Karpas-422 (cell line): ENCODE results near the gene CTAGE8. TPM values are rescaled to one million over a fixed set of nuclear protein-coding genes. Genes with fewer than 3 reads are reported as not detected.
"Not testable (repeated sequence)": the region's sequence is repeated elsewhere in the genome, so short reads cannot be mapped to it uniquely, and the experiment has no call there.

ENCODE experiments used
- DNase-seq: peaks from one replicate; pipeline ENCODE4 v3.0.0-alpha.2; 2015
- H2AFZ ChIP-seq: fragments of 200-600 bp; sonication (generic); 2 replicates; pipeline ENCODE4 v1.6.1; 2014; ENCODE audit warnings: antibody characterized with exemption, low read length, mixed read lengths
- H3K27ac ChIP-seq: fragments of 200-600 bp; sonication (generic); 2 replicates; pipeline ENCODE4 v1.5.1; 2014; ENCODE audit warnings: mild to moderate bottlenecking, low read length, moderate library complexity
- H3K27me3 ChIP-seq: fragments of 200-600 bp; sonication (generic); 2 replicates; pipeline ENCODE4 v1.6.1; 2014; ENCODE audit warnings: low read length, mixed read lengths
- H3K36me3 ChIP-seq: fragments of 200-600 bp; sonication (generic); 2 replicates; pipeline ENCODE4 v1.6.1; 2014; ENCODE audit warnings: low read length, mixed read lengths; ENCODE audit not compliant: insufficient read depth
- H3K4me1 ChIP-seq: fragments of 200-600 bp; sonication (generic); 2 replicates; pipeline ENCODE4 v1.6.1; 2014; ENCODE audit warnings: mild to moderate bottlenecking, low read length, mixed read lengths
- H3K4me2 ChIP-seq: fragments of 200-600 bp; sonication (generic); 2 replicates; pipeline ENCODE4 v1.6.1; 2014; ENCODE audit warnings: low read length, low read depth, mild to moderate bottlenecking; ENCODE audit not compliant: poor library complexity, severe bottlenecking
- H3K4me3 ChIP-seq: fragments of 200-600 bp; sonication (generic); 2 replicates; pipeline ENCODE4 v1.5.1; 2014; ENCODE audit warnings: mild to moderate bottlenecking, antibody characterized with exemption, low read length, mixed read lengths
- H3K79me2 ChIP-seq: fragments of 200-600 bp; sonication (generic); 2 replicates; pipeline ENCODE4 v1.6.1; 2014; ENCODE audit warnings: mild to moderate bottlenecking, low read length, mixed read lengths
- H3K9ac ChIP-seq: fragments of 200-600 bp; sonication (generic); 2 replicates; pipeline ENCODE4 v1.6.0; 2014; ENCODE audit warnings: low read length
- H3K9me2 ChIP-seq: fragments of 200-600 bp; sonication (generic), shearing (Covaris generic); replicated peaks from 2 replicates; pipeline ENCODE4 v1.6.0; 2014; ENCODE audit warnings: mild to moderate bottlenecking, low read length, moderate library complexity; ENCODE audit not compliant: insufficient read depth
- H3K9me3 ChIP-seq: fragments of 300-700, 200-600 bp; sonication (generic); 2 replicates; pipeline ENCODE4 v1.6.1; 2014; ENCODE audit warnings: low read length, mixed read lengths
- H4K20me1 ChIP-seq: fragments of 200-600 bp; sonication (generic); 2 replicates; pipeline ENCODE4 v1.6.1; 2014; ENCODE audit warnings: mild to moderate bottlenecking, antibody characterized with exemption, low read length, low read depth; ENCODE audit not compliant: insufficient read depth
- total RNA-seq: library from RNA; depleted of rRNA; stranded (reverse); fragments of >200 nt; shearing (Covaris generic); gene quantifications from 2 replicates; pipeline ENCODE4 v1.2.3, GENCODE V29; 2014; ENCODE audit warnings: low replicate concordance

CTAGE8 gene
- total RNA-seq, 1 experiment from 2014 or later, result not detected

GRCh38 chr7:144245372-144245771, 23.7 kb downstream of the CTAGE8 start:
- H3K9me2 ChIP-seq, H3K79me2 ChIP-seq, H3K4me3 ChIP-seq, H3K9me3 ChIP-seq, H3K27me3 ChIP-seq, DNase-seq, H2AFZ ChIP-seq, H4K20me1 ChIP-seq, H3K27ac ChIP-seq, H3K36me3 ChIP-seq, H3K9ac ChIP-seq, H3K4me1 ChIP-seq, H3K4me2 ChIP-seq: not testable (repeated sequence)

- not testable (repeated sequence) for H3K36me3 ChIP-seq, H3K9ac ChIP-seq, H3K4me3 ChIP-seq, H3K4me2 ChIP-seq, H3K9me3 ChIP-seq, DNase-seq, H3K79me2 ChIP-seq, H3K27me3 ChIP-seq, H3K9me2 ChIP-seq, H2AFZ ChIP-seq, H3K4me1 ChIP-seq, H4K20me1 ChIP-seq, H3K27ac ChIP-seq
Observed at GRCh38 chr7:144239365-144239764, 29.7 kb downstream of the CTAGE8 start, which contains the start of gene OR2A42. OR2A42 (minus strand) TSS chr7:144239605; CDS start chr7:144232843, 6,762 bp downstream.

- not testable (repeated sequence) for H4K20me1 ChIP-seq, H3K9me2 ChIP-seq, DNase-seq, H3K9ac ChIP-seq, H3K27ac ChIP-seq, H3K79me2 ChIP-seq, H3K4me3 ChIP-seq, H3K27me3 ChIP-seq, H3K4me2 ChIP-seq, H3K9me3 ChIP-seq, H3K36me3 ChIP-seq, H3K4me1 ChIP-seq, H2AFZ ChIP-seq
Observed at GRCh38 chr7:144238530-144239082, 30.5 kb downstream of the CTAGE8 start.

GRCh38 chr7:144233039-144233438, 36.0 kb downstream of the CTAGE8 start:
- H3K27me3 ChIP-seq, H3K4me1 ChIP-seq, H4K20me1 ChIP-seq, DNase-seq, H3K27ac ChIP-seq, H3K4me3 ChIP-seq, H3K9me2 ChIP-seq, H3K9me3 ChIP-seq, H2AFZ ChIP-seq, H3K79me2 ChIP-seq, H3K36me3 ChIP-seq, H3K4me2 ChIP-seq, H3K9ac ChIP-seq: not testable (repeated sequence)

DNA sequence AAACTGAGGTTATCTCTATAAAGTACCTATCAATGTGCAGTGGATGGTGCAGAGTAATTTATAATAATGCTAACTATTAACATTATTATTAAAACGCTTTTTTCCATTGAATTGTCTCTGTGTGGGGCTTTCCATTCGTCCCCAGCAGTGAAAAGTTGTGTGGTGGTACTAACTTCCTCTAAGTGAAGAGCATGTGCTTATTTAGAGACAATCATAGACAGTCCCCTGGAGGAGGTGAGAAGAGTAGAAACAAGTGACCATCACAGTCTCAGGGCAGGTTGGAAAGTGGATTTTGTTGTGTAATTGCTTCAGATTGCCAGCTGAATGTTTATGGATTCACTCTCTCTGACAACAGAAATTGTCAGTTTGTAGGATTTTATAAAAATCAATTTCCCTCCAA, 38.1 kb downstream of the CTAGE8 start:
- H3K36me3 ChIP-seq, H3K9ac ChIP-seq, DNase-seq, H2AFZ ChIP-seq, H4K20me1 ChIP-seq, H3K4me2 ChIP-seq, H3K79me2 ChIP-seq, H3K4me3 ChIP-seq, H3K27me3 ChIP-seq, H3K27ac ChIP-seq, H3K4me1 ChIP-seq, H3K9me3 ChIP-seq, H3K9me2 ChIP-seq: not testable (repeated sequence)

DNA sequence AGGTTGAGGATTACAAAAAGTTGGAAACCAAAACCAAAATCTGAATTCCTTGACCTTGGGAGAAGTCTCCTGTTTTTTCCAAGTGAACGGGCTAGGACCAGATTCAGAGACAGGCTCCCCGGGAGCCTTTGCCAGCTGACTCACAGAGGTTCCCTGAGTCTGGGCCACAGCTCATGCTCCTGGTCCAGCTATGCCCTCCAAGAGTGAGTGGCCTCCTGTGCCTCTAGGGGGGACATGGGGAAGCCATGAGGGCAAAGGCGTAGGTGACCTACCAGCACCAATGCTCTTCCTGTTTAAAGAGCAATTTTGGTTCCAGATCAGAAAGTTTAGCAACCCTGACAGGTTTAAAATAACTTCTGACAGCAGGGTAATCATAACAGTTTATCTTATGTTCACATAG, 40.3 kb downstream of the CTAGE8 start:
- not testable (repeated sequence) for H3K4me2 ChIP-seq, H3K9me3 ChIP-seq, H3K4me3 ChIP-seq, H3K9me2 ChIP-seq, H3K27ac ChIP-seq, H3K36me3 ChIP-seq, H3K4me1 ChIP-seq, H3K9ac ChIP-seq, H3K79me2 ChIP-seq, H2AFZ ChIP-seq, H4K20me1 ChIP-seq, H3K27me3 ChIP-seq, DNase-seq

DNA sequence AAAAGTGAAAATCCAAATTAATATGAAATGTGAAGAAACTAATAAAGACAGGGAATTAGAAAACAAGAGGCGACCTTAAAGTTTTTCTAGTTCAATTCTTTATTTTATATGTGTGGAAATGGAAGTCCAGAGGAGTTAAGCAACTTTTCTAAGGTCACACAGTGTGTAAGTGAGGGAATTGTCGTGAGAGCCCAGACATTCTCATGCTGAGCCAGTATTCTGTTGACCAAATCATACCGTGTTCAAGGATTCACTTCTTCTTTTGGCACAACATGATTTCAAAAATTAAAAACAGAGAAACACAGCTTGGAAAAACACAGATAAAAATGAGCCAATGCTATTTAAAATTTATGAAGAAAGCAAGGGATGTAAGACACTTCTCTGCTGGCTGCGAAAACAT, 42.2 kb downstream of the CTAGE8 start:
- not testable (repeated sequence) for H4K20me1 ChIP-seq

GRCh38 chr7:144223675-144224074, 45.4 kb downstream of the CTAGE8 start:
- H3K27me3 ChIP-seq, H3K27ac ChIP-seq, H3K9me3 ChIP-seq, H3K9me2 ChIP-seq, H3K36me3 ChIP-seq, H4K20me1 ChIP-seq, H3K9ac ChIP-seq, H3K4me1 ChIP-seq, H3K4me2 ChIP-seq, DNase-seq, H3K4me3 ChIP-seq, H3K79me2 ChIP-seq, H2AFZ ChIP-seq: not testable (repeated sequence)

More for the DNA sequence above, 42.2 kb downstream of the CTAGE8 start:
- H3K4me1 ChIP-seq, H2AFZ ChIP-seq, H3K4me2 ChIP-seq, H3K4me3 ChIP-seq, DNase-seq, H3K9me3 ChIP-seq, H3K27ac ChIP-seq, H3K9me2 ChIP-seq, H3K36me3 ChIP-seq, H3K9ac ChIP-seq, H3K27me3 ChIP-seq, H3K79me2 ChIP-seq: not testable (repeated sequence)

DNA sequence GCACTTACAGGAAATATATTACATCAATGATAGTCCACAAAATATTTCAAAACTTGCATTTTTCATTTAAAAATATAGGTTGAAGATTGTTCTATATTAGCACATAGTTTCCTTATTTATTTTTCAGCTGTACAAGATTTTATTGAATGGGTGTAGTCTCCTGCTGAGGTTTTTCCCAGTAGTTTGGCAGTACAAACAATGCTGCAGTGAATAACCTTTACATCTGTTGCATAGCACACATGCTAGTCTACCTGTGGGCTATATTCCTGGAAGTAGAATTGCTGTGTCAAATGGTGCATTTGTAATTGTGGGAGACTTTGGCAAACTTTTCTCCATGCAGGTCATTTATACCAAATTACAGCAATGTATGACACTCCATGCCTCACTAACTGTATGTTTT, 48.6 kb downstream of the CTAGE8 start:
- not testable (repeated sequence) for DNase-seq, H2AFZ ChIP-seq, H3K9me3 ChIP-seq, H4K20me1 ChIP-seq, H3K9ac ChIP-seq, H3K27ac ChIP-seq, H3K36me3 ChIP-seq, H3K27me3 ChIP-seq, H3K9me2 ChIP-seq, H3K79me2 ChIP-seq, H3K4me1 ChIP-seq, H3K4me3 ChIP-seq, H3K4me2 ChIP-seq
